OCI-LY3 (cell line): Measurements from ENCODE around the gene TSPEAR.

ENCODE experiments used
- H2AFZ ChIP-seq: fragments of 200-600, 300-600 bp; shearing (Covaris generic); 2 replicates; pipeline ENCODE4 v1.6.0; 2014; ENCODE audit warnings: antibody characterized with exemption, low read depth, low read length
- H3K27ac ChIP-seq: fragments of 200-600, 300-600 bp; sonication (generic); 2 replicates; pipeline ENCODE4 v1.5.1; 2014; ENCODE audit warnings: mild to moderate bottlenecking, low read length, moderate library complexity, mixed read lengths
- H3K27me3 ChIP-seq: fragments of 200-600, 300-600 bp; sonication (generic); 2 replicates; pipeline ENCODE4 v1.6.1; 2014; ENCODE audit warnings: low read depth, low read length, mixed read lengths
- H3K36me3 ChIP-seq: fragments of 200-600, 300-600 bp; sonication (generic); replicated peaks from 2 replicates; pipeline ENCODE3; 2014; ENCODE audit warnings: low read depth, low read length, mixed read lengths
- H3K4me1 ChIP-seq: fragments of 300-600, 200-600 bp; sonication (generic); 2 replicates; pipeline ENCODE4 v1.6.1; 2014; ENCODE audit warnings: low read length, mixed read lengths
- H3K4me2 ChIP-seq: fragments of 200-600, 300-600 bp; sonication (generic); 2 replicates; pipeline ENCODE4 v1.6.1; 2014; ENCODE audit warnings: low read length, mixed read lengths
- H3K4me3 ChIP-seq: fragments of 300-600, 200-600 bp; sonication (generic); 2 replicates; pipeline ENCODE4 v1.5.1; 2014; ENCODE audit warnings: antibody characterized with exemption, mild to moderate bottlenecking, low read length, moderate library complexity
- H3K79me2 ChIP-seq: fragments of 300-600, 200-600 bp; shearing (Covaris generic); 2 replicates; pipeline ENCODE4 v1.6.1; 2014; ENCODE audit warnings: mild to moderate bottlenecking, low read length, mixed read lengths
- H3K9ac ChIP-seq: fragments of 300-600, 200-600 bp; shearing (Covaris generic); 2 replicates; pipeline ENCODE4 v1.6.0; 2014; ENCODE audit warnings: mild to moderate bottlenecking, low read length, moderate library complexity
- H3K9me3 ChIP-seq: fragments of 200-600, 300-600 bp; shearing (Covaris generic); 2 replicates; pipeline ENCODE4 v1.6.1; 2014; ENCODE audit warnings: low read length, mixed read lengths; ENCODE audit not compliant: insufficient read depth
- H4K20me1 ChIP-seq: fragments of 200-600, 300-600 bp; sonication (generic); 2 replicates; pipeline ENCODE4 v1.6.1; 2016; ENCODE audit warnings: low read length, mixed read lengths; ENCODE audit not compliant: insufficient read depth
- EZH2phosphoT487 ChIP-seq: fragments of 200-600 bp; shearing (Covaris generic); IDR thresholded peaks from 2 replicates; pipeline ENCODE4 v1.6.1; 2018; ENCODE audit warnings: antibody characterized with exemption, mixed run types, low read depth
- TF ChIP-seq, protein P1 (sequence below): fragments of 200-600, 300-600 bp; sonication (generic); IDR thresholded peaks from 2 replicates; pipeline ENCODE4 v1.5.1; 2014; ENCODE audit warnings: antibody characterized with exemption, low read length, low read depth

TSPEAR gene

DNA sequence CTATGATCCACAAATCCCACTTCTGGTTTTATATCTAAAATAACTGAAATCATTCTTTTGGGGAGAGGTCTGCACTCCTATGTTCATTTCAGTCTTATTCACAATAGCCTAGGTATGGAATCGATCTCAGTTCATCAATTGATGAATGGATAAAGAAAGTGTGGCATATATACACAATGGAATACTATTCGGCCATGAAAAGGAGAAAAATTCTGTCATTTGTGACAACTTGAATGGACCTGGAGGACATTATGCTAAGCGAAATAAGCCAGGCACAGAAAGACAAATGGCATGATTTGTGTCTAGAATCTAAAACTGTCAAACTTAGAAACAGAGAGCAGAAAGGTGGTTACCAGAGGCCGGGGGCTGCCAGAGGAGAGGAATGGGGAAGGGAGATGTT, 104.9 kb downstream of the TSPEAR start:
- H2AFZ ChIP-seq: no peak overlapping the region
- H3K4me2 ChIP-seq: no peak overlapping the region
- no peaks in the 10 kb centered on the region for H3K79me2 ChIP-seq
- no peaks in the 10 kb centered on the region for H4K20me1 ChIP-seq
- H3K9me3 ChIP-seq: no peaks in the 10 kb centered on the region
- H3K27me3 ChIP-seq: no peaks in the 10 kb centered on the region; the same call in 1 of the 2 replicates
- TF ChIP-seq, protein P1, sequence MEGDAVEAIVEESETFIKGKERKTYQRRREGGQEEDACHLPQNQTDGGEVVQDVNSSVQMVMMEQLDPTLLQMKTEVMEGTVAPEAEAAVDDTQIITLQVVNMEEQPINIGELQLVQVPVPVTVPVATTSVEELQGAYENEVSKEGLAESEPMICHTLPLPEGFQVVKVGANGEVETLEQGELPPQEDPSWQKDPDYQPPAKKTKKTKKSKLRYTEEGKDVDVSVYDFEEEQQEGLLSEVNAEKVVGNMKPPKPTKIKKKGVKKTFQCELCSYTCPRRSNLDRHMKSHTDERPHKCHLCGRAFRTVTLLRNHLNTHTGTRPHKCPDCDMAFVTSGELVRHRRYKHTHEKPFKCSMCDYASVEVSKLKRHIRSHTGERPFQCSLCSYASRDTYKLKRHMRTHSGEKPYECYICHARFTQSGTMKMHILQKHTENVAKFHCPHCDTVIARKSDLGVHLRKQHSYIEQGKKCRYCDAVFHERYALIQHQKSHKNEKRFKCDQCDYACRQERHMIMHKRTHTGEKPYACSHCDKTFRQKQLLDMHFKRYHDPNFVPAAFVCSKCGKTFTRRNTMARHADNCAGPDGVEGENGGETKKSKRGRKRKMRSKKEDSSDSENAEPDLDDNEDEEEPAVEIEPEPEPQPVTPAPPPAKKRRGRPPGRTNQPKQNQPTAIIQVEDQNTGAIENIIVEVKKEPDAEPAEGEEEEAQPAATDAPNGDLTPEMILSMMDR: no peak
- no peak for TF ChIP-seq EZH2phosphoT487
- no peak overlapping the region for H3K9ac ChIP-seq
- no peaks in the 10 kb centered on the region for H3K36me3 ChIP-seq
- no peak overlapping the region for H3K27ac ChIP-seq
- H3K4me3 ChIP-seq: no peak overlapping the region
- no peaks in the 10 kb centered on the region for H3K4me1 ChIP-seq

DNA sequence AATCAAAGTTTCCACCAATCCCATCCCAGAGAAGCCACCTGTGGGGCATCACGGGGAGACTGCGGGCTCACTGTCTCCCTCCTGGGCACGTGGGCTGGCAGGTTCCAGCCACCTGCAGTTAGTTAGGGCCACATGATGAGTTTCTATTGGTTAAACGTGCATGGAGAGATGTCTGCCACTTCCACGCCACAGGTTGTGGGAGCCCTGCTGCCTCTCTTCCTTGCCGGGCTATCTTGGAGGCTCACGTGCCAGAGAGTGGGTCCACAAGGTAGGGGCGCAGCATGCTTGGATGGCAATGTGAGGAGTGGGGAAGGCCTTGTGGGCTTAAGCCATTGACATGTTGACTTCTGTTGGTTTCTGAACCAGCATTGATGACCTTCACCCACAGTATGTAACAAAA, 107.5 kb downstream of the TSPEAR start:
- no peaks in the 10 kb centered on the region for H3K4me1 ChIP-seq
- H3K27ac ChIP-seq: no peak overlapping the region
- H2AFZ ChIP-seq: no peak overlapping the region
- no peak overlapping the region for H3K4me3 ChIP-seq
- no peaks in the 10 kb centered on the region for H3K79me2 ChIP-seq
- no peaks in the 10 kb centered on the region for H3K36me3 ChIP-seq
- TF ChIP-seq, protein P1: no peak
- no peak for TF ChIP-seq EZH2phosphoT487
- no peaks in the 10 kb centered on the region for H4K20me1 ChIP-seq
- no peaks in the 10 kb centered on the region; the same call in 1 of the 2 replicates for H3K27me3 ChIP-seq
- no peak overlapping the region for H3K4me2 ChIP-seq
- H3K9ac ChIP-seq: no peak overlapping the region
- H3K9me3 ChIP-seq: no peaks in the 10 kb centered on the region

DNA sequence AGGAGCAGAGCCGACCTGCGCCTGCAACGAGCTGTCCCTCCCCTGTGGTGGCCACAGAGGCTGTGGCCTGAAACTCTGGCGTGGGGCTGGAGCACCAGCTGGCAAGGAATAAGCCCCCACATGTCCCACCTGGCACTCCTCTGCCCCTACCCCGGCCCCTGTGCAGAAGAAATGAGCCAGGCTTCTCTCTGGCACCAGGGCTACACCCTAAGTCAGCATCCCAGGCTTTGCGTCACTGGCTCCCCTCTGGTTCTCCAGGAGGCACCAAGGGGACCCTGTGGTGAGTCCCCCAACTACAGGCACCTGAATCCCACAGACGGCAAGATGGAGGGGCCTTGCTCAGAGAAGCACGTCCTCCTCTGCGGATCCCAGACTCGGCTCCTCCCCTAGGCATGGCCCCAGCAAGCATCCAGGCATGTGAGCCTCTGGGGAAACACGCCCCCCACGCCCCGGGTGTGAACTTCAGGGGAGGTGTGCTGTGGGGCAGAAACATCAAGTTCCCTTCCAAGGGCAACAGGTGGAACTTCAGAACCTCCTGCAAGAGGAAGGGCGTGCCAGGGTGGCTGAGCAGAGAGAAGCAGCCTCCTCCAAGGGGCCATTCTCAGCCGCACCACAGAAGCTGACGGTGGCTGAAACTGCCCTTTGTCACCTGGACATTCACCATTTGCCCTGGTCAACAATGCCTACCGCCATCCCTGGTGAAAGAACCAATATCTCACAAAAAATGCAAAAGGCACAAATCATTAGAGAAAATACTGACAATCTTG, 108.1 kb downstream of the TSPEAR start:
- TF ChIP-seq, protein P1: no peak
- TF ChIP-seq EZH2phosphoT487: no peak

DNA sequence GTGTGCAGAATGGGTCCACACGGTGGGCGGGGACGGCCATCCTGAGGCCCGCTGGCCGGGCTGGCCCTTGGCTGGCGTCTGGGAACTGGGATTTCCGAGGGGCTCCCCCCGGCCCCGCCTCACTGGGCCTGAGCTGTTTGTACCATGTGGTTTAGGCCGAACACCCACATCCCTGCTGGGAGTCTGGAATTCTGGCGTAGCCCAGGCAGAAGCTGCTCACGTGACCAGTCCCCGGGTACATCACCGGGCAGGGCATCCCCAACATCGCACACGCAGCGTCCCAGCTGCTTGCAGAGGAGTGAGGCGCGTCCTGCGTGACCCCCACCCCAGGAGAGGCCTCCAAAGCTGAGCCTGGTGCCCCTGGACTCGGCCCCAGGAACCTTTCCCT, 108.9 kb downstream of the TSPEAR start:
- Histone ChIP-seq H3K27me3 (no peaks in the 10 kb centered on the region; the same call in 1 of the 2 replicates), H3K36me3 (no peaks in the 10 kb centered on the region), H2AFZ (no peak overlapping the region), H3K4me3 (no peak overlapping the region), H3K9me3 (no peaks in the 10 kb centered on the region), H3K79me2 (no peaks in the 10 kb centered on the region), H3K27ac (no peak overlapping the region), H3K4me1 (no peaks in the 10 kb centered on the region), H3K9ac (no peak overlapping the region), H4K20me1 (no peaks in the 10 kb centered on the region), H3K4me2 (no peak overlapping the region)
- TF ChIP-seq EZH2phosphoT487: no peak
- TF ChIP-seq, protein P1: no peak

More for the DNA sequence above, 108.1 kb downstream of the TSPEAR start:
- H3K4me3 ChIP-seq: no peak overlapping the region
- no peak overlapping the region for H3K4me2 ChIP-seq
- H4K20me1 ChIP-seq: no peaks in the 10 kb centered on the region
- H3K4me1 ChIP-seq: no peaks in the 10 kb centered on the region
- no peaks in the 10 kb centered on the region for H3K9me3 ChIP-seq
- H3K9ac ChIP-seq: no peak overlapping the region
- no peak overlapping the region for H3K27ac ChIP-seq
- H3K36me3 ChIP-seq: no peaks in the 10 kb centered on the region
- H3K79me2 ChIP-seq: no peaks in the 10 kb centered on the region
- no peak overlapping the region for H2AFZ ChIP-seq
- no peaks in the 10 kb centered on the region; the same call in 1 of the 2 replicates for H3K27me3 ChIP-seq
